Fibroblast of lung (primary cell): Measurements from ENCODE around the gene CDH15.

Experiments
- CTCF ChIP-seq, 2 donors: IDR thresholded peaks in 1 of 2; conservative IDR thresholded peaks in 1 of 2; 1 replicate in 1 of 2; 2 replicates in 1 of 2; pipeline ENCODE4 v1.5.1; 2011 to 2012; ENCODE audit warnings: low read length in 2 of 2, control low read depth in 1 of 2, inconsistent platforms in 1 of 2, low read depth in 1 of 2, mild to moderate bottlenecking in 1 of 2
- EZH2 ChIP-seq: IDR thresholded peaks from 2 replicates; pipeline ENCODE4 v1.5.1; 2012; ENCODE audit warnings: low read length, control low read depth, mild to moderate bottlenecking; ENCODE audit errors: missing control alignments

- TF ChIP-seq CTCF (conservative IDR thresholded peaks at IDR 0.05 in 1 of 2, IDR thresholded peaks at IDR 0.05 in 1 of 2; ENCODE audit: low read depth in 1 of 2, low read length in 2 of 2) (no peak), EZH2 (no peak)
These were observed 28.9 kb upstream of the CDH15 start for GRCh38 chr16:89142474-89143195.
